ELF-1 (cell line): Measurements from ENCODE around the gene TUT1.

Source experiments
- DNase-seq: peaks from one replicate; pipeline ENCODE4 v3.0.0-alpha.2; 2016; ENCODE audit warnings: low read depth, low spot score

Gene TUT1

DNA sequence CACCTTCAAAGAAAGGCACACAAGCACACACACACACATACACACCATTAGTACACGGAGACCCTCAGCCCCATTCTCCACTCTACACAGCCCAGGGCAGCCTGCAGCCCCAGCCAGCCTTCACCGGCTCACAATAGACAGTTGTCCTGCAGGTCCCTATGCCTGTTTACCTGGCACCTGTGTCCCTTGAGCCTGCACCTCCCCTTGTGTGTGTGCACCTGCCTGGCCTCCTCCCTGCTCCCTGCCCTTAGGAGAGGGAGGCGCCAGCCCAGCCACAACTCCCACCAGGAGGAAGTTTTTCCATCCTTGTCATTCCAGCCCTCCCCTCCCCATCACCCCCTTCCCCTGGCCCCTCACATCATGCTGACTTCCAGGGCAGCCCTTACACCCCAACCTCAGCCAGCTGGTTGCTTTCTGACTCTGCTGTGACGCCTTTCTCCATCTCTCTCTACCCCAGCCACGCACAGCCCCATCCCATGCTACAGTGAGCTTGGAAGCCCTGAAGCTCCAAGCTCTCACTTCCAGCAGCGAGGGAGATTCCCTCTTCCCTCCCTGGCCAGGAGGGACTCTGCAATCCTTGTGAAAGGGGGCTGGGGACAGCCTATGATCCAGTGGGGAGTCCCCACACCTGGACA lies 49.1 kb downstream of the TUT1 start:
- no peak for DNase-seq

DNA sequence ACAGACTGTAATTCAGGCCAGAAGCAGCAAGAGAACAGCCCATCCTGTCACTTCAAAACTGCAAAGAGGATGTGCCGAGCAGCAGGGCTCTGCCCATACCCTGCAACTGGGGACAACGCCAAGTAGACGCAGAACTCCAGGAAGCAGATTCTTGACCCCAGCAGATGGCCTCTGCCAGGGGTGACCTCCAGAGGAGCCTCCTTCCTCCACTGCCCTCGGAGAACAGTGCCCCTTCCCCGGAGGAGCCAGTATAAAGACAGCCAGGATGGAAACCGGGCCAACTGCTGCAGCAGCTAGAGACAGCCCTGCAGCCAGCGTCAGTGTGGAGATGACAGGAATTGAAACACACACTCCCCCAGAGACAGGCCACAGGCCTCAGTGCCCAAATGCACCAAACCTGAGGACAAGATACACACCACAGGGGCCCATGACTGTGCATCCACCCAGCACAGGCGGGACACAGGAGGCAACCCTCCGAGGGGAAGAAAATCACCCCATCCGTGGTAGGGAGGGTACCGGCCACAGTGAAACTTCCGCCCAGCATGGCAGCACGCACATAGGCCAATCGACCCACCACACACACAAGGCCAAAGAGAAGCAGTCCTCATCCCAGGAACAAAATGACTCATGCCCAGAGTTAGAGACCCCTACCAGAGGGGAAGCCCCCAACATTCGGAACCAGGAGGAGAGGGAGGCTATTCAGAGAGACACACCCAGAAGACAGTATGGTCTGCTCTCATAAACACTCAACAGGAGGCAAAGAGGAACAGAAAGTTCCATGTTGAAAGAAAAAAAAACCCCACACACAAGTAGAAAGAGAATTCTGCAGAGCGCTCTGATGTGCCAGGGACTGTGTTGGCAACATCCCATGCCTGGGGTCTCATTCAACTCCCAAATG lies 50.3 kb downstream of the TUT1 start:
- DNase-seq, result no peak

DNA sequence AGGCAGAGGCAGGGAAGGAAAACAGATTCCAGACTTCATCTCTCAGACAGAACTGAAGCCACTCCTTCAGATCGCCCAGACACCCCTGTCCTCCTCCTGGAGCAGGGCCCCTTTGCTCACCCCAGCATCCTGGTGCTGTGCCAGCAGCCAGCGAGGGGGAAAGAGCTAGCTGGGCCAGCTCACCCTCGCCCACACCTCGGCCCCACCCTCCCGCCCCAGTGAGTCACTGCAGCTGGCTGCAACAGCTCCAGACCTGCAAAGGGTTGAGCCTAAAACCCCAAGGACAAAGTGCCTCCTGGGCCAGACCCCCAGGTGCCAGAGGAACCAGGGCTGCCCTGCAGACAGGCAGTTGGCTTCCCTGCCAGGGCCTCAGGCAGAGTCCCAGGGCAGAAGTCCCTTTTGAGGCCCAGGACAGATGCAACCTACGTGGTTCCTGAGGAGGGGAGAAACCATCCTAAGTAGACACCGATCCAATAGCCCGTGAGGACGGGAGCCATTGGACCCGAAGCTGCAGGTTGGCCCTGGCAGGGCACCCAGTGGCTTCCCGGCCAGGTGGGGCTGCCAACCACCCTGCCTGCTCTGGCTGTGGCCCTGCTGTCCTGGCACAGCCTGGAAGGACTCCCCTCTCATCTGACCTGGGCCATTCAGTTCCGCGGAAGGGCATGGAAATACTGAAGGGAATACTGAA lies 51.9 kb downstream of the TUT1 start:
- DNase-seq, result no peak

DNA sequence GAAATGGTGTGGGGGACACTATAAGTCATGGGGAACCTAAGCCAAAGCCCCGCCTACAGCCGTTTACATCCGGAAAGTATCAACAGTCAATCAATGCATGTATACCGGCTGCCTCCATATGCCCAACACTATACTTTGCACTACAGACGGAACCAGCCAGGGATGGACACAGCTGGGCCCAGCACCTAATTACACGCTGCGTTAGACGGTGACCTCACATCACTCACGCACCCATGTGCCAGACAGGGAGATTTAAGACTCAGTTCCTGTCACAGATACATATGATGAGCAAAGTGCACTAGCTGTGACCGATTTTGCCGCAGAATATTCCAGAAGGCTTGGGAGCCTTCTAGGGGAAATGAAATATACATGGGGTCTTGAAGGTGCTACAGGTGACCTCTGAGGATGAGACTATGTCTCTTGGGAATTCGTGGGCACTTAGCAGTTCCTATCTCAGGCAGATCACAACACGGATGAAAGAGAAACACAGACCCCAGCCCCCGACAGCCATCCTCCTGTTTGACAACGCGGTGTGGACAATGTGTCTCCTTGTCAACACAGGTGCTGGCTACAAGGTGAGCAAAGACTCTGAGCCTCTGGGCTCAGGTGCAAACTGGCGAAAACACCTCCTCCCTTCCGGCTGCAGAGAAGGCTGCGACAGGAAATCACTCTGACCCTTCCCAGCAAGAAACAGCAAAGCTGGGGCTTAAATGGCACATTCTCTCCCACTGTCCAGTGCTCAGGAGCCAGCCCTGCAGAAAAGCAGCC lies 52.7 kb downstream of the TUT1 start:
- DNase-seq, result no peak

DNA sequence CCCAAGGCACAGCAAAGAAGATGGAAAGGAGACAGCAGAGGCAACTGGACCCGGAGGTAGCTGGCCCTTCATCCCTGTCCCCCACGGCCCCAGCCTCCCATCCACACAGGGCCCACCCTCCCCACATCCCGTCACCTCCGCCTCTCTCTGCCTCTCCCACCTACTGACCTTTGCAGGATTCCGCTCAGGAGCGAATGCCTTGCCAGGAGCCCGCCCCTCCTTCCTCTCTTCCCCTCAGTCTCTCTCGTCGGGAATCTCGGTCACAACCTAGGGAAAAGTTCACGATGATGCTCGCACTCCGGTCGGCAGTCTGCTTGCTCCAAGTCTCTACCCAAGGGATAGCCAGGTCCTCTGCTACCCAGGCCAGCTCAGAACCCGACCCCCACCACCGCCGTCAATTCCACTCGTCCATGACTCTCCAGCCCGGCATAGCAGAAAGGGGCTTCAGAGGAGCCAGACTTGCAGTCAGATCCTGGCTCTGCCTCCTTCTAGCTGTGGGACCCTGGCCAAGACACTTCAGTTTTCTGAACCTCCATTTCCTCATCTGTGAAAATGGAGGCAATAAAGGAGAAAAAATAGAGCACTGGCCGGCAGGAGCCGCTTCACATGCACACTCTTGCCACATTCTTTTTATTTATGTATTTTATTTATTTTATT lies 54.9 kb downstream of the TUT1 start:
- no peak for DNase-seq

DNA sequence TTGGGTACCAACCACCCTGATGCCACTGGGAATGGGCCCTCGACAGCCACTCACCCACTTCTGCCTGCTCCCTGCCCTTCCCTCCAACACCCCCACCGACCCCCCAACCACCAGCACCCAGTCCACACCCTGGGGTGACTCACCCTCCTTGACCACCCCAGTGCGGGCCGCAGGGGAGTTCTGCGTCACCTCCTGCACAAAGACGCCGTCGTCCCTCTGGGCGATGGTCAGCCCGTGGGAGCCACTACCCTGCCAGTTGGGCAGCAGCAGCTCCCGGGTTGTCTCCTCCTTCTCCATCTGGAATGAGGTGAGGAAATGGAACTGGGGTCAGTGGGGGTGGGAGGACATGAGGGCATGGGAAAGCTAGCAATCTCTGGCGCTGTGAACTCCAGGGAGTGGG lies 55.5 kb downstream of the TUT1 start:
- DNase-seq, result no peak

DNA sequence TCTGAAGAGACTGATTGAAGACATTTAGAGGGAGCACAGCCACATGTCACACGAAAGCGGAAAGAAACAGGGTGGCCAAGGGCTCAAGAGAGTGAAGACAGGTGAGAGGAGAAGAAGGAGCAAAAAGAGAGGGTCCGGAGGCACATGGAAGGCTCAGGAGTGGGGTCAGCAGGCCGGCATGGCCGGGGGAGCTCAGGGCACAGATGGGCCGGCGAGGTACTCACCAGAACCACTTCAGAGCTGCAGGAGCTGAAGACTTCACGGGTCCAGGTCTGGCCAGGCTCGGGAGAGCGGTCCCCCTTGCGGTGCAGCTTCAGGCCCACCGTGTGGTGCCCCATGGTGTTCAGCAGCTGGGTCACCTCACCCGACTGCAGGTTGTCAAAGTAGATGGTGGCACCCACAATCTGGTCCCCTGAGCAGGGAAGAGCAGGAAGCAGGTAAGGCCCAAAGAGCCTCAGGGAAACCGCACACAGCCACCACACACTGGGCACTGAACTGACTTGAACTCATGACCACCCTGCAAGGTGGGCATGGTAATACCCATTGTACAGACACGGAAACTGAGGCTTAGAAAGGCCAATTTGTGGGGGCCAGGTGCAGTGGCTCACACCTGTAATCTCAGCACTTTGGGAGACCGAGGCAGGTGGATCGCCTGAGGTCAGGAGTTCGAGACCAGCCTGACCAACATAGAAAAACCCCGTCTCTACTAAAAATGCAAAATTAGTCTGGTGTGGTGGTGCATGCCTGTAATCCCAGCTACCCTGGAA lies 56.4 kb downstream of the TUT1 start:
- DNase-seq, result no peak

DNA sequence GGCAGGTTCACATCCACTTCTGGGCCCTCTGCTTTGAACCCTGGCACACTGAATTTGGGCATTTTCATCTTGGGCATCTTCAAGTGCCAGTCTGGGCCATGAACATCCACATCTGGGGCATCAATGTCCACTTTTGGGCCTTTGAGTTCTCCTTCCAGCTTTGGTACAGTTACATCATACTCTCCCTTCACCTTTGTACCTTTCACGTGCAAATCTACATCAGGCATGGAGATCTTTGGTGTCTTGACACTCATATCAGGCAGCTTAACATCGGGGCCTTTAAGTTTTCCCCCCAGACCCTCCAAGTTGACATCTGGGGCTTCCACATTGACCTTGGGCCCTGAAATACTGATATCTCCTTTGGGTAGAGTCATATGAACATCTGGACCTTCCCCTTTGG lies 59.2 kb downstream of the TUT1 start:
- no peak for DNase-seq
